ENCODE results near the gene CUEDC1.
"Not testable (repeated sequence)": the region's sequence is repeated elsewhere in the genome, so short reads cannot be mapped to it uniquely, and the experiment has no call there.

The CUEDC1 gene

DNA sequence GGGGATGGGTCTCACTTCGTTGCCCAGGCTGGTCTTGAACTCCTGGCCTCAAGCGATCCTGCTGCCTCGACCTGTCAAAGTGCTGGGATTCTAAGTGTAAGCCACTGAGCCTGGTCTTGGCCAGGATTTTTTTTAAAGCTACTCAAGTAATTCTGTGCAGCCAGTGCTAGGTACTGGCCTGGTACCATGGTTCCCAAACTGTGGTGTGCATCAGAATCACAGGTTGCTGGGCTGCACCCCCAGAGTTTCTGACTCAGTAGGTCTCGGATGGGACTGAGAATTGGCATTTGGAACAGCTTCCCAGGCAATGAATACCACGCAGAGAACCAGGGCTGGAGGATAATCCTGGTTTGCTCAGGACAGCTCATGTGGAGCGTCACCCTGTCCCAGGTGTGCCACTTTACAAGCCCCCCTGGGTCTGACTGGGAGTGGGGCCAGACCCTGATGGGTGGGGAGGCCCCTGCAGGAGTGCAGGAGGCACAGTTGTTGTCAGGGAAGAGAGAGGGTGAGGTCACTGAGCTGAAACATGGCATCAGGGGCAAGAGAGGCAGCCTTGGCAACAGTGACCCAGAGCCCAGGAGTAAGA, 94.7 kb downstream of the CUEDC1 start:
- DNase-seq = no peak
- intact Hi-C loops (cut with DNase I) = loop anchor here (5.0 kb wide), 1 partner anchor 137 kb away; no protein-coding TSS in a partner anchor

GRCh38 chr17:57859601-57860413, 95.4 kb downstream of the CUEDC1 start:
- no peak for DNase-seq
- intact Hi-C loops (cut with DNase I) = loop anchor here (5.0 kb wide), 2 partner anchors 137 to 252 kb away; no protein-coding TSS in a partner anchor

GRCh38 chr17:57858838-57859237, 96.4 kb downstream of the CUEDC1 start:
- intact Hi-C loops (cut with DNase I) = loop anchor here (5.0 kb wide), 1 partner anchor 253 kb away; no protein-coding TSS in a partner anchor
- no peak for DNase-seq

DNA sequence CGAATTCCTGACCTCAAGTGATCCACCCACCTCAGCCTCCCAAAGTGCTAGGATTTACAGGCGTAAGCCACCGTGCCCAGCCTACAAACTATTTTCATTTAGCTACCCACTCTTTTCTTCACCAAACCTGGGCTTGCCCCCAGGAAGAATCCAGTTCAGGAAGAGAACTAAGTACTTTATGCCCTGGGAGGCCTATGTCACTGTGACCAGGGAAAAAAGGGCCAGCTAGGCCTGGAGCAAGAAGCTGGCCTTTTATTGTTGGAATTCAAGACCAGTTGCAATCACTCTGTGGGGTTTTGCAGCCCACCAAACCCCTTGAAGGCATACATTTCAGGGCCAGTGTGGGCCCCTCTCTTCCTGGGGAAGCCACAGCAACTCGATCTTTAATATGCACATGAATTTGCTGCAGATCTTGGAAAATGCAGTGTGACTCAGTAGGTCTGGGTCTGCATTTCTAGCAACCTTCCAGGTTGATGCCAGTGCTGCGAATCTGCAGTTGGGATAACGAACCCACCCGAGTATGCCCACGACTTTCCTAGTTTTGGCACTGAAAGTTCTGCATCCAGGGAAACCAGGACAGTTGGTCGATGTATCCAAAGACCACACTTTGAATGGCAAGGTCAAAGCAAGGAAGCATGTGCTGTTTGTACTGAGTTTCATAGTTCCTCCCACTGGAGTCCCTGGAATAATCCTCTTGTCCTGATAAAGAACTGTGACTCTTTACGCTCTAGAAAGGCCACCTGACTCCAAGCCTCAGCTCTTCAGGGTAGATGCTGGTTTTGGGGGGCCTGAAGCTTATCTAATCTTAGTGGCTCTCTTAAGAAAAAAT, 98.2 kb downstream of the CUEDC1 start:
- intact Hi-C loops (cut with DNase I) = loop anchor here (5.0 kb wide), 1 partner anchor 255 kb away; no protein-coding TSS in a partner anchor
- DNase-seq = no peak

GRCh38 chr17:57855391-57856035, 99.7 kb downstream of the CUEDC1 start:
- no peak for DNase-seq
- intact Hi-C loops (cut with DNase I) = loop anchor here (5.0 kb wide), 1 partner anchor 257 kb away; no protein-coding TSS in a partner anchor

GRCh38 chr17:57853695-57854094, 101.5 kb downstream of the CUEDC1 start:
- peak in 3 of 42 donors; percentile 41 to 55 (median 45) for DNase-seq
- intact Hi-C loops (cut with DNase I) = loop anchor here (5.0 kb wide), 2 partner anchors 49 to 154 kb away; partner anchors contain the start of gene SRSF1

DNA sequence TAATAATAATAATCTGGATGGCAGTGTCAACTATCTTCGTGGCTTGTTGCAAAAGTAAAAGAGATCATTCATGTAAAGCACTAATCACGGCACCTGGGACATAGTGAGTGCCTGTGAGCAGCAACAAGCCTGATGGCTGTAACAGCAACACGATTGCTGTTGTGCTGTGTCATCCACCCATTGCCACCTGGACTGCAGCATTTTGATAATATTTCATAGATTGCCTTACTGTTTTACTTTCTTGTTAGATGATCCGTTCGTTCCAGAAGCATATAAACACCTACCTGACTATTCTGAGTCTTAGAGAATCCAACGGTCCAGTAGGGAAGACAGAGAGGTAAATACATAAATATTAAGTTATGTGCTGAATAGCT, 102.3 kb downstream of the CUEDC1 start:
- no peak for DNase-seq
- intact Hi-C loops (cut with DNase I) = loop anchor here (5.0 kb wide), 2 partner anchors 49 to 154 kb away; partner anchors contain the start of gene SRSF1

DNA sequence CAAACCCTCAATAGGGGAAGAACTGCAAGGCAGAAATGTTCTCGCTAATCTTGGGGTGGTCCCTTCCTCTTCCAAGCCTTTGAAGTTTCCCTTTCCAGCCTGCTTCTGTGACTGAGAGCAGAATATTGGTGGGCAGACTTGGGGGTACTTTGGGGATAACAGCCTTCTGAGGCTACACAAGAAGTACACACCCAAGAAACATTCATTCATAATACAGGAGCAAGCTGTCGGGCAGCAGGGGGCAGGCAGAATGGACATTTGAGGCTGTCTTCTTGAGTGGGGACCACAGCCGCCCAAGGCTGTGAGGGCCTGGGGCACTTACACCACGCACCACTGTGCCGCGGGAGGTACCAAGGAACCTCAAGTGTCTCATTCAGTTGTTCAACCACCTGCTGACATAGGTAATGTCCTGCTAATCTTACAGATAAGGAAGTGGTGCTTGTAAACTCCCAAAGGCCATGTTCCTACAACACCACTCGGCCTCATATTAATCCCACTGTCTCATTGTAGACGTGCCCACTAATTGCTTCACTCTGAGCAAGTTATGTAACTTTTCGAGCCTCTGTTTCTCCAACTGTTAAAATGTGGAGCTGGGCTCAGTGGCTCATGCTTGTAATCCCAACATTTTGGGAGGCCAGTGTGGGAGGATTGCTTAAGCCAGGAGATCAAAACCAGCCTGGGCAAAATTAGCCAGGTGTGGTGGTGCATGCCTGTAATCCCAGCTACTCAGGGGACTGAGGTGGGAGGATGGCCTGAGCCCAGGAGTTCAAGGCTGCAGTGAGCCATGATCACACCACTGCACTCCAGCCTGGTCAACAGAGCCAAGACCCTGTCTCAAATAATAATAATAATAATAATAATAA, 102.9 kb downstream of the CUEDC1 start:
- no peak for DNase-seq
- intact Hi-C loops (cut with DNase I) = loop anchor here (5.0 kb wide), 2 partner anchors 50 to 155 kb away; partner anchors contain the start of gene SRSF1

DNA sequence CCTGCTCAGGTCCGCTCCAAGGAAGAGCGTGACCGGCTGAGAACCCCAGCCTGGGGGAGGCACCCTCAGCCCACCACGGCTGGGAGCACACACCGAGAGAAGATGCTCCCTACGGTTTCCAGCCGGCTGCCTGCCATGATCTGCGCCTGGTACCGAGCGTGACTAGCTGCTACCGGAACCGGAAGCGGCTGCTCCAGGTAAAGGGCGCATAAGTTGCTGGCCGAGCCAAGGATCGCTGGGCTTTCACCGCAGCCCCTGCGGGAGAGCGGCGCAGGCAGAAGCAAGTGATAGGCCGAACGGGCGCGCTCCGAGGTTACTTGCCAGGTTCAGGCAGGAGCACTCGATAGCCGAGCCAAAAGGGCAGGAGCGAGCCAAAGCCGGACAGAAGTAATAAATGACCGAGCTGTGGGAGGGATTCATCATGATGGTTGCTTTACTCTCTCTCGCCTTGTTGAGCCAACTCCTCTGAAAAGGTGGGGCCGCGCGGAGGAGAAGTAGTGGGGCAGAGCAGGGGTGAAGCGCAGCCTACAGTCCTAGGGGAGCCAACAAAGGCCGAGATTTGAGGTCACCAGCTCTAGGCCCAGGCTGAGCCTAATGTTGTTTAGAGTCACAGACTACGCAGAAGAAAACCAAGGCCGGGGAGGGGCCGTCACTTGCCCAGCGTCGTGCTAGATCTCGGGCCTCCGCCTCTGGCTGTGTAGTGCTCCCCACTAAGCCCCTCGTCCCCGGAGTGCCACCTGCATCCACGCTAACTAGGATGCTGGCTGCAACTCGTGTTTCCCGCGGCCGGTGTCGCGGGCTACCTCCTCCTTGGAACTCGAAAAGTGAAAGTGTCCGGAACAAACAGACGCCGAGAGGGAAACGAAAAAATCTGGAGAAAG, 105.1 kb downstream of the CUEDC1 start, which contains the start of gene MRPS23:
Gene MRPS23 (minus strand): TSS at position 171 of the 881 bp plus-strand sequence. CDS start 34 bp downstream, at position 137.
- intact Hi-C loops (cut with DNase I) = loop anchor here (5.0 kb wide), 2 partner anchors 52 to 157 kb away; partner anchors contain the start of gene SRSF1
- DNase-seq = peak; percentile 96 to 100 (median 98)

DNA sequence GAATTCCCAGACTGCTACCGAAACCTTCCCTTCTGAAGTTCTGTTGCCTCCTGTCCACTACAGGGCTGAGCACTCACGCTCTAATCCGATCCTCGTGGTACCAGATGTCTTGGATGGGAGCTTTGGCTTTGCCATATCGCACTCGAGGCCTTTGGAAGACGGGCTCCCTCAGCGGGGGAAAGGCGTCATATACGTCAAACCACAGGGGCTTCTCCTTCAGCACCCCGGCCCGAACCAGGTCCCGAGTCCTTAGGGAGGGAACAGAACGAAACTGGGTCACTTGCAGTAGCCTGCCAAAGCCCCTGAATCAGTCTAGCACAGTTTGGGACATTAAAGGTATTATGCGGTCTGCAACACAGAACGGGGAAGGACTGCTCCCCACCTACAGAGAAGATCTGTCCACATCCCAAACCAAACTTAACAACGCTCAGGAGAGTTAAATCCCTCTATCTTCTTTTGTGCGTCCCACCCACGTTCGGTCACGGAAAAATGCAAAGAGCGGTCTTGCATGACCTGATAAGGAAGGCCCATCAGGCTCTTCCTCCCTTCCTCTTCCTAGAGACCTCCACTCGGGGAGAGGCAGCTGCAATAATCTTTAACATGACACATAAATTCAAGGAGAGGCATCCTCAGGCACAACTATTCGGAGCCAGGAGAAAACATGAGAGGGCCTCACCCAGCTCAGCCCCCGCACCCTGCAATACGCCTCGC, 105.9 kb downstream of the CUEDC1 start:
- no peak for DNase-seq
- intact Hi-C loops (cut with DNase I) = no loop called here

- intact Hi-C loops (cut with DNase I); DNase-seq: not testable (repeated sequence)
Observed at GRCh38 chr17:57846056-57846945, 108.9 kb downstream of the CUEDC1 start.

DNA sequence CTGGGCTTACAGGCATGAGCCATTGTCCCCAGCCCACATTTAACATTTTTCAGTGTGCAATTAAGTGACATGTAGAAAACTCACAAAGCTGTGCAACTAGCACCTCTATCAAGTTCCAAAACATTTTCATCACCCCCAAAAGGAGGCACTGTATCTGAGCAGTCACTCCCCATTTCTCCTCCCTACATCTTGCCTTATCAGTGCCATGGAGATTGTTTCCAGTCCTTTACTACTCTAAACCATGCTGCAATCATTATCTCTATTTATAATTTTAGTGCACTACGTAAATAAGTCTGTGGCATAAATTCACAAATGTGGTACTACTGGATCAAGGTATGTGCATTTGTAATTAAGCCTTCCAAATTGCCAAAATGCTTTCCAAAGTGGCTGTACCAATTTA, 112.9 kb downstream of the CUEDC1 start:
- DNase-seq = no peak
- intact Hi-C loops (cut with DNase I) = no loop called here

DNA sequence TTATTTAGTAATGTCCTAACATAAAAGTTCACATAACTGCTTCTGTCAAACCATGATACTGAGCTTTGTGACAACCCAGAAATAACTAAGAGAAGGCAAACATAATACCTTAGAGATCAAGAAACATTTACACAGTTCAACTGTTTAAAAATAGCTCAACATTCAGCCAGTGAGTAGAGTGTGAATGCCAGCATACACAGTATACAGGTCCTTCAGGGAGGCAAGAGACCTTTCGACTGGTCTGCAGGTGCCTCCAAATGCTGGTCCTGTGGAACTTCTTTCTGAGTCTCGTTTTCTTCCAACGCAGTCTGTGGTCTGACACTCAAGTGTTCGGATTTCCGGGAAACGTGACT, 115.7 kb downstream of the CUEDC1 start:
- no peak for DNase-seq
- intact Hi-C loops (cut with DNase I) = no loop called here

DNA sequence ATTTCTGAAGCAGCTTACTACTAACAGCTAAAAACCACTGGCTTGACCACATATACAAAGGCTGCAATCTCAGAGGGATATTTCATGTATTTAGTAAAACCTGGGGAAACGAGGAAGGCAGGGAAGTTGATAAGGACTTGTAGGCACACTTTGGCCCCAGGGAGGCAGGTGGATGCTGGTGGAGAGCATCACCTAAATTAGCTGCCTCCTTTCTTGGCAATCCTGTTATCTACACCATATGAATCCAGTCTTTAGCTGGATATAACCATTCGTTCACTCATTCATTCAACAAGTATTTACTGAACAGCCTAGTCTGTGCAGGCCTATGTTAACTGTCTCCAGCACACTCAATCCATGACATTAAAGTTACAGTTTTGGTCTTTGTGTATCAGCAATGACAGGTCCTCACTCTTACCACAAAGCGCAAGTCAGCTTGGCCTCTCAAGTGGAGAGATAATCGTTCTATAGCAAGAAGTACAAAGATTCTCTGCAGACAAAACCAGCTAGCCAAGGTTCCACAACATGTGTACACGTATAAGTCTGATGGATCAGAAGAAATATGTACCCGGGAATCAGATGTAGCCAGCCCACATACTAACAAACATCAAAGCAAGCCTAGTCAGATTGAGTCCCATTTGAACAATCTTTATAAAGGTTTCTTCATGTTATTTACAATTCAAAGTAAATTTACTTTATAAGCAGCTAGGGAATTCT, 116.2 kb downstream of the CUEDC1 start:
- DNase-seq = no peak
- intact Hi-C loops (cut with DNase I) = no loop called here

DNA sequence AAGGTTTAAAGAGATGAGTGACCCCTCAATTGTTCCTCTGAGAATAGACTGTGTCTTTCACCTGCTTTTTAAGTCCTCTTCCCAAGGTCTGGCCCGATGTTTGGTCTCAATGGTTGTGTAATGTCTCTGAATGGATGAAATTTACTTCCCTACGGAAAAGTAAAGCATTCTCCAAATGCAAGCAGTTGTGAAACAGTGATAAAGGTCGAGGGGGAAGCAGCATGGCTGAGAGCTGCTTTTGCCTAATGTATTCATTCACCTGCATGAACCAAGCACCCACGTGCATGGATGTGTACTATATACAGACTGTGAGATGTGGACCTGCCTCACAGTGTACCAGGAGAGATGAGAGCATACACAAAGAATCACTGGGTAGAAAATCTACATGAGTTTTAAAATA, 116.8 kb downstream of the CUEDC1 start:
- intact Hi-C loops (cut with DNase I) = no loop called here

More for the DNA sequence above, 116.8 kb downstream of the CUEDC1 start:
- no peak for DNase-seq

Data from head of caudate nucleus (tissue), 42 donors.